ENCODE data around the gene CBARP.

The CBARP gene, protein sequence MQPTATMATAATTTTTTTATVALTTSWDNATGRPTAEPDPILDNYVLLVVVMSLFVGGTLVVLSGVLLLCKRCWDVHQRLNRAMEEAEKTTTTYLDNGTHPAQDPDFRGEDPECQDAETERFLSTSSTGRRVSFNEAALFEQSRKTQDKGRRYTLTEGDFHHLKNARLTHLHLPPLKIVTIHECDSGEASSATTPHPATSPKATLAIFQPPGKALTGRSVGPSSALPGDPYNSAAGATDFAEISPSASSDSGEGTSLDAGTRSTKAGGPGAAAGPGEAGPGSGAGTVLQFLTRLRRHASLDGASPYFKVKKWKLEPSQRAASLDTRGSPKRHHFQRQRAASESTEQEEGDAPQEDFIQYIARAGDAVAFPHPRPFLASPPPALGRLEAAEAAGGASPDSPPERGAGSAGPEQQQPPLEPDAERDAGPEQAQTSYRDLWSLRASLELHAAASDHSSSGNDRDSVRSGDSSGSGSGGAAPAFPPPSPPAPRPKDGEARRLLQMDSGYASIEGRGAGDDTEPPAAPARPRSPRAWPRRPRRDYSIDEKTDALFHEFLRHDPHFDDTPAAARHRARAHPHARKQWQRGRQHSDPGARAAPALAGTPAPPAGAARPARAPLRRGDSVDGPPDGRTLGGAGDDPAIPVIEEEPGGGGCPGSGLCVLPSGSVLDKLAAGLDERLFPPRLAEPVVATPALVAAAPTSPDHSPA

DNA sequence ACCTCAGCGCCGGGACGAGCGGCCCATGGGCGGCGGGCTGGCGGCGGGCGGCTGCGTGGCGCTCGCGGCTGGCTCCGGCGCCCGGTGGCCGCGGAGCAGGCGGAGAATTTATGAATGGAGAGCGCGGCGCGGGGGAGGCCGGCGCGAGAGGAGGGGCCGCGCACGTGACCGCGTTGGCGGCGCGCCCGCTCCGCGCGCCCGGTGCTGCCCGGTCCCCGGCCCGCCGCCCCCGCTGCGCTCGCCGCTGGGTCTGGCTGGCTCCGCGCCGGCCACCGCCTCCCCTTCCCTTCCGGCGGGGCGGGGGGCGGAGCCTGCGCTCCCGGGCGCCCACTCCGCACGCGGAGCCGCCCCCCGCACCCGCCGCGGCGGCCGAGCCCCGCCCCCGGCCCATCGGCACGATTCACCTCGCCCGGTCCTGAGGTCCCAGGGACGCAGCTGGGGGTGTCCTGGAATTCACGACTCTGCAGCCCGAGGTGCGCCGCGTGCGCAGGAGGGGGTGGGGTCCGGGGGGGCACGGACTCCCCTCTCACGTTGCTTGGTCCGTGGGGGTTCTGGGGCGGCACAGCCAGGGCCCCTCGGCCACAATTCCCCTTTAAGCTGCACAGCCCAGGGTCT is at the start of gene CBARP:
CBARP (minus strand) TSS at position 252 of the 615 bp plus-strand sequence. CDS start 1,905 bp downstream, outside the sequence.
- no peak for DNase-seq (ENCODE audit: low read depth)
- peak within 1 kb of the TSS; percentile 73 for H3K4me3 ChIP-seq (ENCODE audit: low read length)
- no peak for TF ChIP-seq CTCF (conservative IDR thresholded peaks at IDR 0.05; ENCODE audit: low read depth, low read length)

DNA sequence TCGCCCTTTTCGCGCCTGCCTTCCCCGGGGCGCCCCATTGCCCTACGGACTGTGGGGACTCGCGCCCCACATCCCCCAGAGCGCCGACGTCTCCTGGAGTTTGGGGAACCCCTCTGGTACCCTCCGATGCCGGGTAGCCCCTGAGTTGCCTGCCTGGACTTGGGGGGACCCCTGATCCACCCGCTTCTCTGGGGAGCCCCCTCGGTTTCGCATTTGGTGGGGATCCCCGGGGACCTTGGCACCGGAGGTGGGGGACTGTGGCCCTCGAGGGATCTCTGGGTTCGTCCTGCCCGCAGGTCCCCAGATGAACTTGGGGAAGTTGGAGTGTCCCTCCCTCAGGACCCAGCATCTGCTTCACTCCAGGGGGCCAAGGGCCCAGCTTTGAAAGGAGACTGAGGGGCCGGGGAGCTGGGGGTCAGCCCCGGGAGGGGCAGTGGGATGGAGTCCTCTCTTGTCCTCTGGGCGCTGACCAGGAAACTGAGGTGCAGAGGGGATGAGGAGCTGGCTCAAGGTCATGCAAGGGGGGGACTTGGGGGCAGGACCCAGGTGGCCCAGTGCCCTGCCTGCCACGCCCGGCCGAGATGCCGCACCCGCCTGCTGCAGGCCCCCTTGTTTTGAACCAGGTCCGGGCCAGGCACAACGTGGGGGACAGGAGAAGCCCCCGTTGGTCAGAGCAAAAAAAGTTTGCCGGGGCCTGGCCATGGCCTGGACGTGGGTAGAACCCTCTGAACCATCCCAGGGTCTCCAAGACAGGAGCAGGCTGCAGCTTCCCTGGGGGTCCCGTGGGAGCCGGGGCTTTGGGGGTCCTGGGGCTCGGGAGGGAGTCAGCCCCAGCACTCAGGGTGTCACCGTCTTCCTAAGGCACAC is 48.9 kb upstream of the CBARP start:
- peak overlapping the region; percentile 23 for H3K4me3 ChIP-seq (ENCODE audit: low read length)
- no peak for TF ChIP-seq CTCF (conservative IDR thresholded peaks at IDR 0.05; ENCODE audit: low read depth, low read length)
- no peak for DNase-seq (ENCODE audit: low read depth)

- TF ChIP-seq CTCF (conservative IDR thresholded peaks at IDR 0.05; ENCODE audit: low read depth, low read length) = no peak
- peak within 1 kb of the TSS; percentile 23 for H3K4me3 ChIP-seq (ENCODE audit: low read length)
- DNase-seq (ENCODE audit: low read depth) = no peak
Measured at GRCh38 chr19:1285737-1286360, 48.0 kb upstream of the CBARP start, which contains the start of gene EFNA2. EFNA2 (plus strand) TSS chr19:1285873; CDS start chr19:1286169, 296 bp downstream.

DNA sequence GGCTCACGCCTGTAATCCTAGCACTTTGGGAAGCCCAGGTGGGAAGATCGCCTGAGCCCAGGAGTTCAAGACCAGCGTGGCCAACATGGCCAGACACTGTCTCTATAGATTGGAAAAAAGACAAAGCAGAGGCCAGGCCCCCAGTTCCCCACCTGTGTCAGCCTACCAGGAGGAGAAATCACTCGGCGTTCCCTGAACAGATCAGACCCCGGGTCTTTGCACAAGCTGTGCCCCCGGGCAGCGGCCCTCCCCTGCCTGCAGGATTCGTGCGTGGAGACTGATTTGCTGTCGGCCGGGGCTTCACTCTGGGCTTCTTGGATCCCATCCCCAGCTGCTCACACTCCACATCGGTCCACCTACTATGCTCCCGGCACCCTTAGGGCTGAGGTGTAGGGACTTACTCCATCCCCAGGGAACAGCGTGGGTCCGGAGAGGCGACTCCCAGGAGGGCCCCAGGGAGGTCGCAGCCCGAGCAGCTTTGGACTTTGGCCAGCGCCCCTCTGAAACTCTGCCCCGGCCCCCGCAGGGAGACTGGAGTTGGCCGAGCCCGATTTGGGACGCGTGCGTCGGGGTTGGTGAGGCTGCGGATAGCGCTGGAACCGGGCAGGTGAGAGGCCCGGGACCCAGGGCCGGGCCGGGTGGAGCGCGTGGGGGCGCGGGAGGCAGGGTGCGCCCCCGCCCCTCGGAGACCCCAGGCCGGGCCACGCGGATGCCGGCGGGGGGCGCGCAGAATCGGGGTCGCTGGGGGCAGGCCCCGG is 47.4 kb upstream of the CBARP start:
- DNase-seq (ENCODE audit: low read depth) = no peak
- no peak overlapping the region for H3K4me3 ChIP-seq (ENCODE audit: low read length)
- TF ChIP-seq CTCF (conservative IDR thresholded peaks at IDR 0.05; ENCODE audit: low read depth, low read length) = no peak

GRCh38 chr19:1284293-1284978 is 46.6 kb upstream of the CBARP start:
- H3K4me3 ChIP-seq (ENCODE audit: low read length) = no peak overlapping the region
- TF ChIP-seq CTCF (conservative IDR thresholded peaks at IDR 0.05; ENCODE audit: low read depth, low read length) = no peak
- DNase-seq (ENCODE audit: low read depth) = no peak

Measured in retinal pigment epithelial cell (primary cell).